Liver (tissue), 3 donors: ENCODE results near the gene KCNC2.

Experiments
- CTCF ChIP-seq: fragments of 150-350 bp; IDR thresholded peaks from 2 replicates; pipeline ENCODE4 v1.5.1; 2017; ENCODE audit warnings: improper control_type of control experiment, low read depth, low read length; ENCODE audit not compliant: missing input control
- FOXA1 ChIP-seq: IDR thresholded peaks from 2 replicates; pipeline ENCODE4 v1.6.1; 2016; ENCODE audit warnings: antibody characterized with exemption
- GABPA ChIP-seq, 2 donors: IDR thresholded peaks in 1 of 2; conservative IDR thresholded peaks in 1 of 2; 2 replicates each; pipeline ENCODE4 v1.6.1; 2016; ENCODE audit warnings: antibody characterized with exemption in 2 of 2, mild to moderate bottlenecking in 1 of 2, moderate library complexity in 1 of 2
- TAF1 ChIP-seq: conservative IDR thresholded peaks from 2 replicates; pipeline ENCODE4 v1.6.1; 2016; ENCODE audit warnings: antibody characterized with exemption, mild to moderate bottlenecking
- TF ChIP-seq, protein P1 (sequence below): IDR thresholded peaks from 2 replicates; pipeline ENCODE4 v1.6.1; 2016; ENCODE audit warnings: antibody characterized with exemption, mild to moderate bottlenecking
- donor health status: healthy.
- donor health status: healthy.

- TF ChIP-seq GABPA (IDR thresholded peaks at IDR 0.05 in 1 of 2, conservative IDR thresholded peaks at IDR 0.05 in 1 of 2) (no peak), CTCF (no peak), TAF1 (no peak), FOXA1 (no peak)
- TF ChIP-seq, protein P1, sequence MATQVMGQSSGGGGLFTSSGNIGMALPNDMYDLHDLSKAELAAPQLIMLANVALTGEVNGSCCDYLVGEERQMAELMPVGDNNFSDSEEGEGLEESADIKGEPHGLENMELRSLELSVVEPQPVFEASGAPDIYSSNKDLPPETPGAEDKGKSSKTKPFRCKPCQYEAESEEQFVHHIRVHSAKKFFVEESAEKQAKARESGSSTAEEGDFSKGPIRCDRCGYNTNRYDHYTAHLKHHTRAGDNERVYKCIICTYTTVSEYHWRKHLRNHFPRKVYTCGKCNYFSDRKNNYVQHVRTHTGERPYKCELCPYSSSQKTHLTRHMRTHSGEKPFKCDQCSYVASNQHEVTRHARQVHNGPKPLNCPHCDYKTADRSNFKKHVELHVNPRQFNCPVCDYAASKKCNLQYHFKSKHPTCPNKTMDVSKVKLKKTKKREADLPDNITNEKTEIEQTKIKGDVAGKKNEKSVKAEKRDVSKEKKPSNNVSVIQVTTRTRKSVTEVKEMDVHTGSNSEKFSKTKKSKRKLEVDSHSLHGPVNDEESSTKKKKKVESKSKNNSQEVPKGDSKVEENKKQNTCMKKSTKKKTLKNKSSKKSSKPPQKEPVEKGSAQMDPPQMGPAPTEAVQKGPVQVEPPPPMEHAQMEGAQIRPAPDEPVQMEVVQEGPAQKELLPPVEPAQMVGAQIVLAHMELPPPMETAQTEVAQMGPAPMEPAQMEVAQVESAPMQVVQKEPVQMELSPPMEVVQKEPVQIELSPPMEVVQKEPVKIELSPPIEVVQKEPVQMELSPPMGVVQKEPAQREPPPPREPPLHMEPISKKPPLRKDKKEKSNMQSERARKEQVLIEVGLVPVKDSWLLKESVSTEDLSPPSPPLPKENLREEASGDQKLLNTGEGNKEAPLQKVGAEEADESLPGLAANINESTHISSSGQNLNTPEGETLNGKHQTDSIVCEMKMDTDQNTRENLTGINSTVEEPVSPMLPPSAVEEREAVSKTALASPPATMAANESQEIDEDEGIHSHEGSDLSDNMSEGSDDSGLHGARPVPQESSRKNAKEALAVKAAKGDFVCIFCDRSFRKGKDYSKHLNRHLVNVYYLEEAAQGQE = no peak
Measured at GRCh38 chr12:75135026-75135425, 74.6 kb downstream of the KCNC2 start.
